Measurements from ENCODE around the gene EARS2.
"Not testable (repeated sequence)": the region's sequence is repeated elsewhere in the genome, so short reads cannot be mapped to it uniquely, and the experiment has no call there.

Gene EARS2

GRCh38 chr16:23567602-23568001, 10.5 kb upstream of the EARS2 start:
- no peak for DNase-seq (ENCODE audit: low read depth in 2 of 2)

DNA sequence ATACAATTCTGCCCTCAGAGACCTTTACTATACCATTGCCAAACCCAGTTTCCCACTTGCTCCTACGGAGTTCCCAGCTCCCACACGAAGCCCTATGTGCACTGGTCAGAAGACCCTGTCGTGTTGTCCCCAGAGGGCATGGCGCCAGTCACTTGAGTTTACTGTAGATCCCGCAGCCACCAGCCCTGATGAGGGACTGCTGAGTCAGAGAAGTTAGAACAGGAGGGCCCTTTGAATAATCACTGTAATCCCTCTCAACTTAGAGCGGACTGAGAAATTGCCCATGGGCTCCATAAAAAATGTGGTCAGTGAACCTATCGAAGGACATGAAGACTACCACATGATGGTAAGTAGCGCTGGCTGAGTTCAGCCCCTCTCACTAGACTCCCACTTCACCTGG, 9.6 kb upstream of the EARS2 start:
- DNase-seq (ENCODE audit: low read depth in 2 of 2): no peak

DNA sequence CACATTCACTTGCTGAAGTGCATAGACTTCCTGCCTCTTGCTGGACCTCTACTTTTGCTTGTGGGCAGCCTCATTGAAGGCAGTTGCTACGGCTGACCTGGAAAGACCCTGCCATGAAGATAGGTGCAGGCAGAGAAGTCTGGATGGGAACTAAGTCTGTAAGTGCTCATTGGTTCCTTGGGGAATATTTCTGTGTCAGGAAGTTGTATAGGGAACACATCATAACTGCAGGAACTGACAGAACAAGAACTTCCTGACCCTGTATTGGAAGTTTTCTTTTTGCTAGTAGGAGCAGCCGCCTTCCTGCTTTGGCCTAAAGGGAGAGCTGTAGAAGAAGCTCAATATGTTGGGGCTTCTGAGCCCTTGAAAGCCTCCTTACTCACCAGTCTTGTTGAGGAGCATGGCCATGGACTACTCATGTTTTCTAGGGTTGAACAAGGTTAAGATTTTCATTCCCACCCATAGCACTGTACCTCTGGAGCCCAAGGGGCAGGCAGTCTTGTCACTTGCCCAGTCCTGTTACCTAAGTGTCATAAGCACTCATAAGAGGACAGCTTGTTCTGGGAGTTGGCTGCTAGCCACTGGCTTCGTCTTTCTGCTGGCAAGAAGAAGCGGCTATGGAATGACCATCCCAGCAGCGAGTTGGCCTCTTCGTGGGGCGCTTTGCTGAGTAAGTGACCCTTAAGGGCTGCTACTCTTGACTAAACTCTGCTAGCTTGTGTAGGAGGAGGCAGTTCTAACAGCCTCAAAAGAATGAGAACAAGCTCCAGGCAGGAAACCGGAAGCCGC, 7.6 kb upstream of the EARS2 start:
- no peak for DNase-seq (ENCODE audit: low read depth in 2 of 2)

DNA sequence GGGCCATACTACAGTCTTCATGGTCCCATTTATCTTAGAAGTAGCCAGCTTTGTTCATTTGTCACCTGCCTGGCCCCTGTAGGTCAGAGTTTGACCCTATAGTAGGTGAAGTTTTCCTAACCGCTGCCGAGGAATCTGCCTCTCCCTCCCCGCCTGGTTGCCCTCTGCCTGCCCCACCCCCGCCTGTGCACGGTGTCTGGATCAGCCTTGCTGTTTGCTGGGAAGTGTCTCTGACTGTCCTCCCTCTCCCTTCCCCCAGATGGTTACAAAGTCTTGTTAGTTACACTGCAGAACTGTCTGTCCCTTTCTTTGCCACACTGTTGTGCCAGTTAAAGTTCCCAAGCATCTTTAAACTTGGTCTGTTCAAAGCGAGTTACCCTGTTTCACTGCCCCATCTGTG, 6.0 kb upstream of the EARS2 start:
- no peak for DNase-seq (ENCODE audit: low read depth in 2 of 2)

GRCh38 chr16:23562505-23562904, 5.4 kb upstream of the EARS2 start:
- DNase-seq (ENCODE audit: low read depth in 2 of 2): no peak

DNA sequence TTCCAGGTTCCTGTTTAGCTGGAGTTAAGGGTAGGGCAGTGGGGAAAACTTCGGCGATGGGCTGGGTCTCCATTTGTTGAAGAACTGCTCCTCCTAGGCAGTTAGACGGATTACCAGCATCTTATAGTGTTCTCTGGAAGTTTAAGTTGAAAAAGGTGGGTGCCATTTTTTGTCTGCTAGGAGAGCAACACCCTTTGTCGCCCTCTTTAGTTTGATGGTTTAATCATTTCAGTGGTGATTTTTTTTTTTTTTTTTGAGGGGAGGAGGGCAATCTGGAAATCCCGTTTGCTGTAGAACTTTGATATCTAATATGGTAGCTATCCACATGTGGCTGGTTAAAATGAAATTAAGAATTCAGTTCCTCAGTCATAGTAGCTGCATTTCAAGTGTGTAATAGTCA, 4.4 kb upstream of the EARS2 start:
- no peak for DNase-seq (ENCODE audit: low read depth in 2 of 2)

GRCh38 chr16:23557779-23558702, 891 bp upstream of the EARS2 start:
- DNase-seq (ENCODE audit: low read depth in 2 of 2): no peak

GRCh38 chr16:23554536-23554935, 2.6 kb downstream of the EARS2 start:
- no peak for DNase-seq (ENCODE audit: low read depth in 2 of 2)

DNA sequence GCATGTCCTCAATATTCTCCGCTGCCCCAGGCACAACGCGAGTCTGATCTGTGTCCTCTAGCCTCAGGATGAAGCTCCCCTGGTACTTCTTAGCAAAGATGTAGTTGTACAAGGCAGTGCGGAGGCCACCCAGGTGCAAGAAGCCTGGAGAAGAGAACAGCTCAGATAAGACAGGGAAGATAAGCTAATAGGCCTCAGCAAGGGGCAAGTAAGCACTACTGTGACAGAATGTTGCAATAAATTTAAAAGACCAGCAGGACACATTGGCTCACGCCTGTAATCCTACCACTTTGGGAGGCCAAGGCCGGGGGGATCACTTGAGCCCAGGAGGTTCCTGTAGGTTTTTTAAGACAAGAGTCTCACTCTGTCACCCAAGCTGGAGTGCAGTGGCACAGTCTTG, 5.0 kb downstream of the EARS2 start:
- no peak for DNase-seq (ENCODE audit: low read depth in 2 of 2)

GRCh38 chr16:23549938-23550337, 7.2 kb downstream of the EARS2 start:
- no peak for DNase-seq (ENCODE audit: low read depth in 2 of 2)

DNA sequence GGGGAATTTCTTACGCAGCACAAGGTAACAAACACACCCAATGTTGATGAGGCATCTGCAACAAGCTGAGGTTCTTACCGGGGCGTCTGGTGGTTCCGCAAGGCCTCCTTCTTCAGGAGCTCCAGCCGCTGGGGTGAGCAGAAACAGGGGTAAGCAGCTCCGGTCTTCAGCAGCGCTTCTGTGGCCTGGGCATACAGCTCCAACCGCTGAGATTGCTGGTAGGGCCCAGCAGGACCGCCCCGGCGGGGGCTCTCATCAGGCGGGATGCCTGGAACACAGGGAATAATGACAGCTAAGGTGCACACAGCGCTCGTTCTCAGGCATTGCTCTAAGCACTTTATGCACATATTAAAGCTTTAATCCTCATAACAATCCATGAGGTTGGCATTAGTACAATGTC, 12.7 kb downstream of the EARS2 start:
- DNase-seq (ENCODE audit: low read depth in 2 of 2): no peak

- not testable (repeated sequence) for DNase-seq (ENCODE audit: low read depth in 2 of 2)
Observed at GRCh38 chr16:23540817-23541178, 16.4 kb downstream of the EARS2 start.

GRCh38 chr16:23539984-23540816, 16.9 kb downstream of the EARS2 start:
- no peak for DNase-seq (ENCODE audit: low read depth in 2 of 2)

DNA sequence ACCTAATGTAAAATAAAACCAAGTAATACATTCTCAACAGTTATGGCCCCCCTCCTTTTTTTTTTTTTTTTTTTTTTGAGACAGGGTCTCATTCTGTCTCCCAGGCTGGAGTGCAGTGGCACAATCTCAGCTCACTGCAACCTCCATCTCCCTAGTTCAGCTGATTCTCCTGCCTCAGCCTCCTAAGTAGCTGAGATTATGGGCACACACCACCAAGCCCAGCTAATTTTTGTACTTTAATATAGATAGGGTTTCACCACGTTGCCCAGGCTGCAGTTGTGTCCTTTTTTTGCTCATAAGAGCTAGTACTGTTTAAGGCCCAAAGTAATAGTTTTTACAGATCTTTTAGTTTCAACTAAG, 18.3 kb downstream of the EARS2 start:
- DNase-seq (ENCODE audit: low read depth in 2 of 2): no peak

- DNase-seq (ENCODE audit: low read depth in 2 of 2): no peak
Observed at GRCh38 chr16:23537390-23537789, 19.8 kb downstream of the EARS2 start.

DNA sequence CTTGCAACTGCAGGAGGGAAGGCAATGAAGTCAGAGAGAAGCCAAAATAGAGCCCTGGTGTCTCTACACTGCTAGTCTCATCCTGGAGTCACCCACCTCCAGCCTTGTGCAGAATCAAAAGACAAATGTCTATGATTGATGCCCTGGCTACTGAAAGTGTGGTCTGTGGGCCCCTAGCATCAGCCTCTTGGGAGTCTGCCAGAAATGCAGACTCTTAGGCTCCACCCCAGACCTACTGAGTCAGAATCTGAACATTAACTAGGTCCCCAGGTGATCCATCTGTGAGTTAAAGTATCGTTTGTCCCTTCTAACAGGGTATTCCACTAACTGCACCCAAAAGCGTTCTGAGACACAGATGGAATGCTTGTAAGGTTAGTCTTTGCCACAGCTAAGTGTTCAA, 21.2 kb downstream of the EARS2 start:
- no peak for DNase-seq (ENCODE audit: low read depth in 2 of 2)

DNA sequence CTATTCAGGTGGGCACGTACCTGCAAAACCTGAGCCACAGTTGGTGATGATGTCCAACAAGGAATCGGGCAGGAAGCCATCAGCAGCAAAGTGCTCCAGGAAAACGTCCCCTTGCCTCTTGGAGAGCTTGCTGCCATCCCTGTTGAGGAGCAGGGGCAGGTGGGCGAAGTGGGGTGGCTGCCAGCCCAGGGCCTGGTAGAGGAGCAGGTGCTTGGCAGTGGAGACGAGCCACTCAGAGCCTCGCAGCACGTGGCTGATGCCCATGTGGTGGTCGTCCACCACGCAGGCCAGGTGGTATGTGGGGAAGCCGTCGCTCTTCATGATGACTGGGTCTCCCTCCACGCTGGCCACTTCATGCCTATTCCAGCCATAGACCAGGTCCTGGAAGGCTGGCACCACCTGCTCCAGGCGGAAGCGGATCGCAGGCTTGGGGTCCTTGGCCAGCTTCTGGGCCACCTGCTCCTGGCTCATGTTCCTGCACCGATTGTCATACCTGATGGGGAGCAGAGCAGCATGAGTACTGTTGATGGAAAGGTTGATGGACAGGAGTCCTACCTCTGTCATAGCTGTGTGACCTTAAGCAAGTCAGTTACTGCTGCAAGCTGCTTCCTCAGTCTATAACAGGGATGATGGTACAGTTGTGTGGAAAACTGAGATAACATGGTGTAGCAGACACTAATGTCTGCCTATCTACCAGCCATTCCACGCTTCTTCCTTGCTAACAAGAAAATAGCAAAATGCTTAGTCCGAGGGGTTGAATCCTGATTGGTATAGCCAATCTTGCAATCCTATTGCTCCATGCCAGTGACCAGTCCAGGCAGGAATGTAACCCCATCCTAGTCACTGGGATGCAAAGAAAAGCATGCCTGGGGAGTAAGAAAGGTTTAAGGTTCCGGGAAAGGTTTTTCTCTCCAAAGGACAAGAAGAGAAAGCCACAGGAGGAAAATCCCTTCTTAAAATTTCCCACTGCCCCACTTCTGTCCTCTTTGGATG, 22.0 kb downstream of the EARS2 start:
- DNase-seq (ENCODE audit: low read depth in 2 of 2): no peak

DNA sequence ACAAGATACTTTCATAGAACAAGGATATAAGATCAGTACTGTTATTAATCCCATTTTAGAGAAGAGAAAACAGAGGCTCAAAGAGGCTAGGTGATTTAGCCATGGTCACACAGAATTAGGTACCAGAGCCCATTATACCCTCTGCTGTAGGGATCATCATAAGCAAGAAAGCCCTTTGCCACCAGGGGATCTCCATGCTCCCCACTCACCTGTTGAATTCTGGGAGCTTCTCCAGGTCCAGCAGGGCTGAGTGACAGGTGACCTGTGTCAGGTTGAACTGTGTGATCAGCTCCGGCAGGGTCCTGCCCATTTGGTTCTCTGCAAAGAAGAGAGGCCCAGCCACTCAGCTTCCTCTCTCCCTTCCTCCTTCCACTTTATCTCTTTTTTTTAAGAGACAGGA, 24.7 kb downstream of the EARS2 start:
- DNase-seq (ENCODE audit: low read depth in 2 of 2): no peak

- DNase-seq (ENCODE audit: low read depth in 2 of 2): no peak
Observed at GRCh38 chr16:23530062-23530461, 27.1 kb downstream of the EARS2 start.

- DNase-seq (ENCODE audit: low read depth in 2 of 2): no peak
Observed at GRCh38 chr16:23528644-23529310, 28.4 kb downstream of the EARS2 start.
